Thyroid gland (tissue), 4 donors: Measurements from ENCODE around the gene CYP19A1. TPM values are rescaled to one million over a fixed set of nuclear protein-coding genes. Genes with fewer than 3 reads are reported as not detected.

Experiments
- DNase-seq, 2 donors: peaks; one replicate each; pipeline ENCODE4 v3.0.0-alpha.2; 2019
- H3K27ac ChIP-seq, 3 donors: fragments of 200-600 bp; sonication (generic); 1 replicate in 2 of 3; 2 replicates in 1 of 3; pipeline ENCODE4 v1.5.1; 2016 to 2019; ENCODE audit warnings: mild to moderate bottlenecking in 1 of 3, moderate library complexity in 1 of 3
- H3K27me3 ChIP-seq: fragments of 200-600 bp; sonication (generic); one replicate; pipeline ENCODE4 v1.5.1; 2019
- H3K36me3 ChIP-seq, 2 donors: fragments of 200-600 bp; sonication (generic); one replicate each; pipeline ENCODE4 v1.5.1; 2016 to 2019
- H3K4me1 ChIP-seq, 2 donors: fragments of 200-600 bp; sonication (generic); one replicate each; pipeline ENCODE4 v1.5.1; 2017 to 2019
- H3K4me3 ChIP-seq, 3 donors: fragments of 200-600 bp; sonication (generic); replicated peaks in 1 of 3; 1 replicate in 2 of 3; 2 replicates in 1 of 3; pipeline ENCODE4 v1.5.1; 2016; ENCODE audit warnings: mild to moderate bottlenecking in 1 of 3
- H3K9me3 ChIP-seq: fragments of 200-600 bp; sonication (generic); one replicate; pipeline ENCODE4 v1.5.1; 2017
- POLR2A ChIP-seq, 2 donors: fragments of 450-650 bp; IDR thresholded peaks; one replicate each; pipeline ENCODE4 v1.6.1; 2017; ENCODE audit warnings: antibody characterized with exemption in 2 of 2, mild to moderate bottlenecking in 2 of 2, moderate library complexity in 1 of 2
- WGBS, 2 donors: methylation state at CpG; one replicate each; pipeline ENCODE4 v1.1.5; 2017; 5-methylcytosine and 5-hydroxymethylcytosine counted together
- intact Hi-C: fragments of 100-400 bp; cut with DNase I; formaldehyde crosslinking; loops from one replicate; pipeline ENCODE4 v1.15.1; 2023
- total RNA-seq, 4 donors: library from RNA; depleted of rRNA; stranded (reverse); fragments of >200 nt; gene quantifications; one replicate each; pipeline ENCODE4 v1.2.3, GENCODE V29; 2016
- TF ChIP-seq, protein P1 (sequence below), 6 experiments: fragments of 200-600 bp in 3 of 6; fragments of 450-650 bp in 3 of 6; sonication (generic) in 3 of 6; IDR thresholded peaks; one replicate each; pipeline ENCODE4 v1.5.1; 2016 to 2019; ENCODE audit warnings: antibody characterized with exemption in 6 of 6, mild to moderate bottlenecking in 2 of 6, inconsistent platforms in 1 of 6, moderate library complexity in 1 of 6

CYP19A1 gene
- total RNA-seq, 4 donors from 2014 or later = 1.6 to 5.5 (median 4.5) TPM

DNA sequence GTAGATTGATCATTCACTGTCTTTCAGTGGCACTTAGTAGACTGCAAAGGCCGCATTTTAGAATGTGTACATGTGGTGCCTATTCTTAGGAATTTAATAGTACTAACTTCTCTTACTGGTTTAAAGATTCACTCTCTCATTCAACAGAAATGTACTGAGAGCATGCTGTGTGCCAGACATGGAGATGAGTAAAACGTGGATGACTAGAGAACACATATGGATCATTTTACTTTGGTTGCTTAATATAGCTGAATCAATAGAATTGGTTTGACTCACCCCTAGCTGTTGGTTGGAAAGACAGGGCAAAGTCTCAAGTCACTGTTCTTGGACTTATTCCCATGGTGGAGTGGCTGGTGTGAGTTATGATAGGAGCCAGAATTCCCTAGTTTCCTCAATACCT lies 134.6 kb downstream of the CYP19A1 start:
- DNase-seq = no peak
- Histone ChIP-seq H3K36me3 (no peaks in the 10 kb centered on the region), H3K27me3 (no peaks in the 10 kb centered on the region), H3K27ac (no peak overlapping the region), H3K4me1 (no peaks in the 10 kb centered on the region), H3K9me3 (no peaks in the 10 kb centered on the region), H3K4me3 (no peak overlapping the region)
- TF ChIP-seq POLR2A (IDR thresholded peaks at IDR 0.05) = no peak
- TF ChIP-seq, protein P1, sequence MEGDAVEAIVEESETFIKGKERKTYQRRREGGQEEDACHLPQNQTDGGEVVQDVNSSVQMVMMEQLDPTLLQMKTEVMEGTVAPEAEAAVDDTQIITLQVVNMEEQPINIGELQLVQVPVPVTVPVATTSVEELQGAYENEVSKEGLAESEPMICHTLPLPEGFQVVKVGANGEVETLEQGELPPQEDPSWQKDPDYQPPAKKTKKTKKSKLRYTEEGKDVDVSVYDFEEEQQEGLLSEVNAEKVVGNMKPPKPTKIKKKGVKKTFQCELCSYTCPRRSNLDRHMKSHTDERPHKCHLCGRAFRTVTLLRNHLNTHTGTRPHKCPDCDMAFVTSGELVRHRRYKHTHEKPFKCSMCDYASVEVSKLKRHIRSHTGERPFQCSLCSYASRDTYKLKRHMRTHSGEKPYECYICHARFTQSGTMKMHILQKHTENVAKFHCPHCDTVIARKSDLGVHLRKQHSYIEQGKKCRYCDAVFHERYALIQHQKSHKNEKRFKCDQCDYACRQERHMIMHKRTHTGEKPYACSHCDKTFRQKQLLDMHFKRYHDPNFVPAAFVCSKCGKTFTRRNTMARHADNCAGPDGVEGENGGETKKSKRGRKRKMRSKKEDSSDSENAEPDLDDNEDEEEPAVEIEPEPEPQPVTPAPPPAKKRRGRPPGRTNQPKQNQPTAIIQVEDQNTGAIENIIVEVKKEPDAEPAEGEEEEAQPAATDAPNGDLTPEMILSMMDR (IDR thresholded peaks at IDR 0.05) = no peak
- 87 to 94% methylated on average over 2 of the region's 2 CpGs for WGBS, 2 donors
- intact Hi-C loops = no loop called here

GRCh38 chr15:51202783-51203182 lies 135.6 kb downstream of the CYP19A1 start:
- Histone ChIP-seq H3K27me3 (no peaks in the 10 kb centered on the region), H3K27ac (no peak overlapping the region), H3K4me3 (no peak overlapping the region), H3K9me3 (no peaks in the 10 kb centered on the region), H3K4me1 (no peaks in the 10 kb centered on the region), H3K36me3 (no peaks in the 10 kb centered on the region)
- intact Hi-C loops = no loop called here
- 81 to 86% methylated on average over 3 of the region's 3 CpGs for WGBS, 2 donors
- DNase-seq = no peak
- TF ChIP-seq POLR2A (IDR thresholded peaks at IDR 0.05) = no peak
- TF ChIP-seq, protein P1 (IDR thresholded peaks at IDR 0.05) = no peak

GRCh38 chr15:51201581-51201980 lies 136.8 kb downstream of the CYP19A1 start:
- DNase-seq = no peak
- 85 to 90% methylated on average over 5 of the region's 5 CpGs for WGBS, 2 donors
- Histone ChIP-seq H3K4me1 (no peaks in the 10 kb centered on the region), H3K9me3 (no peaks in the 10 kb centered on the region), H3K27ac (no peak overlapping the region), H3K36me3 (no peaks in the 10 kb centered on the region), H3K4me3 (no peak overlapping the region), H3K27me3 (no peaks in the 10 kb centered on the region)
- TF ChIP-seq, protein P1 (IDR thresholded peaks at IDR 0.05) = no peak
- no peak for TF ChIP-seq POLR2A (IDR thresholded peaks at IDR 0.05)
- intact Hi-C loops = no loop called here

GRCh38 chr15:51200792-51201191 lies 137.6 kb downstream of the CYP19A1 start:
- no peak for DNase-seq
- H3K4me1 ChIP-seq = no peaks in the 10 kb centered on the region
- H3K36me3 ChIP-seq = no peaks in the 10 kb centered on the region
- 66 to 70% methylated on average over 3 of the region's 3 CpGs for WGBS, 2 donors
- H3K27me3 ChIP-seq = no peaks in the 10 kb centered on the region
- H3K4me3 ChIP-seq = no peak overlapping the region
- TF ChIP-seq, protein P1 (IDR thresholded peaks at IDR 0.05) = no peak
- no peak for TF ChIP-seq POLR2A (IDR thresholded peaks at IDR 0.05)
- no peaks in the 10 kb centered on the region for H3K9me3 ChIP-seq
- intact Hi-C loops = no loop called here
- no peak overlapping the region for H3K27ac ChIP-seq

- no peak for DNase-seq
- Histone ChIP-seq H3K9me3 (no peaks in the 10 kb centered on the region), H3K27me3 (no peaks in the 10 kb centered on the region), H3K4me3 (no peak overlapping the region), H3K36me3 (no peaks in the 10 kb centered on the region), H3K4me1 (no peaks in the 10 kb centered on the region), H3K27ac (no peak overlapping the region)
- TF ChIP-seq, protein P1 (IDR thresholded peaks at IDR 0.05) = no peak
- TF ChIP-seq POLR2A (IDR thresholded peaks at IDR 0.05) = no peak
- intact Hi-C loops = no loop called here
- 84 to 85% methylated on average over 6 of the region's 6 CpGs for WGBS, 2 donors
These were observed 138.9 kb downstream of the CYP19A1 start for GRCh38 chr15:51199541-51199940.
